BE2C (cell line): ENCODE measurements around the gene MPND.

ENCODE experiments used
- DNase-seq: peaks from one replicate; pipeline ENCODE4 v3.0.0-alpha.2; 2020
- H3K27me3 ChIP-seq: fragments of 250-450 bp; sonication (Bioruptor Pico); 2 replicates; pipeline ENCODE4 v1.5.1; 2020; ENCODE audit warnings: mild to moderate bottlenecking
- H3K36me3 ChIP-seq: fragments of 250-450 bp; sonication (Bioruptor Pico); 2 replicates; pipeline ENCODE4 v1.5.1; 2020; ENCODE audit warnings: mild to moderate bottlenecking
- H3K4me1 ChIP-seq: fragments of 250-450 bp; sonication (Bioruptor Pico); 2 replicates; pipeline ENCODE4 v1.5.1; 2020
- H3K4me3 ChIP-seq: 2 replicates; pipeline ENCODE4 v1.5.1; 2011; ENCODE audit warnings: low read depth, low read length
- H3K9me3 ChIP-seq: fragments of 250-450 bp; sonication (Bioruptor Pico); 2 replicates; pipeline ENCODE4 v1.5.1; 2020
- TF ChIP-seq, protein P1 (sequence below): IDR thresholded peaks from 2 replicates; pipeline ENCODE4 v1.5.1; 2012; ENCODE audit warnings: mild to moderate bottlenecking, low read depth, low read length

MPND gene

GRCh38 chr19:4386041-4386782 lies 42.9 kb downstream of the MPND start:
- TF ChIP-seq, protein P1, sequence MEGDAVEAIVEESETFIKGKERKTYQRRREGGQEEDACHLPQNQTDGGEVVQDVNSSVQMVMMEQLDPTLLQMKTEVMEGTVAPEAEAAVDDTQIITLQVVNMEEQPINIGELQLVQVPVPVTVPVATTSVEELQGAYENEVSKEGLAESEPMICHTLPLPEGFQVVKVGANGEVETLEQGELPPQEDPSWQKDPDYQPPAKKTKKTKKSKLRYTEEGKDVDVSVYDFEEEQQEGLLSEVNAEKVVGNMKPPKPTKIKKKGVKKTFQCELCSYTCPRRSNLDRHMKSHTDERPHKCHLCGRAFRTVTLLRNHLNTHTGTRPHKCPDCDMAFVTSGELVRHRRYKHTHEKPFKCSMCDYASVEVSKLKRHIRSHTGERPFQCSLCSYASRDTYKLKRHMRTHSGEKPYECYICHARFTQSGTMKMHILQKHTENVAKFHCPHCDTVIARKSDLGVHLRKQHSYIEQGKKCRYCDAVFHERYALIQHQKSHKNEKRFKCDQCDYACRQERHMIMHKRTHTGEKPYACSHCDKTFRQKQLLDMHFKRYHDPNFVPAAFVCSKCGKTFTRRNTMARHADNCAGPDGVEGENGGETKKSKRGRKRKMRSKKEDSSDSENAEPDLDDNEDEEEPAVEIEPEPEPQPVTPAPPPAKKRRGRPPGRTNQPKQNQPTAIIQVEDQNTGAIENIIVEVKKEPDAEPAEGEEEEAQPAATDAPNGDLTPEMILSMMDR = no peak
- Histone ChIP-seq H3K27me3 (no peaks in the 10 kb centered on the region), H3K9me3 (no peaks in the 10 kb centered on the region), H3K4me3 (no peak overlapping the region), H3K4me1 (peaks cover 5% of the 10 kb centered on the region), H3K36me3 (peaks cover 22% of the 10 kb centered on the region)
- no peak for DNase-seq

DNA sequence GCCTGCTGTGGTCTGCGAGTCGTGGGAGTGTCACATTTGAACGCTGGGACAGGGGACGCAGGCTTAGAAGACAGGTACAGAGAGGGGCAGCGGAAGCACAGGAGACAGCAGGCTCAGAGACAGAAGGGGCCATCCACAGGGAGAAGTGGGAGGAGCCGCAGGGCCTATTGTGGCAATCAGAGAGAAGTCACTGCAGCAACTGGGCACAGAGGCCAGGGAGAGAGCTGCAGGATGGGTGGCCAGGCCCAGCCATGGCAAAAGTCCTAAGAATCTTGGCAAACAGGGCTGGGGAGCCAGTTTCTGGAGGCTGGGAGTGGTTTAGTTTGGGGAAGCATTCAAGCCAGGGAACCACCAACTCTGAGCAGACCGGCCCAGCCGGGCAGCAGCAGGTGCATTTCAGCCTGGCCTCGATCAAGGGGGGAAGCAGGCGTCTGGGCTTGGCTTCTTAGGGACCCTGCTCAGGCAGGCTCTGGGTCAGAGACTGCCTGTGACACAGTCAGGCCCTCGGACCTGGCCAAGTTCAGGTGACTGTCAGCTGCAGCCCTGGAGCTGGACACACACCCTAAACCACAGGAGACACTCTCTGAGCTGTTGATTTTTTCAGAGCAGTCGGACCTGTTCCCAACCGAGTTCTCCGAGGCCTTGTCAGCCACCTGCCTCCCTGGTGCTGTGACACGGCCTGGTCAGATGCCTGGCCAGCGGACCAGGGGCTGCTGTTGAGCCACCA lies 45.1 kb downstream of the MPND start:
- Histone ChIP-seq H3K27me3 (no peaks in the 10 kb centered on the region), H3K36me3 (peaks cover 24% of the 10 kb centered on the region), H3K4me1 (peaks cover 11% of the 10 kb centered on the region), H3K9me3 (no peaks in the 10 kb centered on the region), H3K4me3 (no peak overlapping the region)
- no peak for DNase-seq
- TF ChIP-seq, protein P1 = no peak

DNA sequence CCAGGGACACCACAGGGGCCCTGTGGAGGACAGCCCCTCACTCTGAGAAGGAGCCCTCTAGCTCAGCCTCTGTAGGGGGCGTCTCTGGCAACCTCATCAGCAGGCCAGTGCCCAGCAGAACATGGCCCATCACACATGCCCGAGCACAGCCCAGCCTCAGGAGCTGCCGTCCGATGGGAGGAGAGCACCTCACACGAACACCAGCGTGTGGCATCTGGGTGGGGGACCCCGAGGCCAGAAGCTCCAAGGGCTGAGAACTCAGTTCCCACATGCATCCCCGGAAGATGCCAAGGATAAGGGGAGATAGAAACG lies 45.7 kb downstream of the MPND start:
- Histone ChIP-seq H3K27me3 (no peaks in the 10 kb centered on the region), H3K4me3 (no peak overlapping the region), H3K36me3 (peaks cover 18% of the 10 kb centered on the region), H3K9me3 (no peaks in the 10 kb centered on the region), H3K4me1 (peaks cover 11% of the 10 kb centered on the region)
- DNase-seq = no peak
- TF ChIP-seq, protein P1 = no peak

- TF ChIP-seq, protein P1 = no peak
- no peak overlapping the region for H3K4me3 ChIP-seq
- DNase-seq = no peak
- peaks cover 18% of the 10 kb centered on the region for H3K36me3 ChIP-seq
- no peaks in the 10 kb centered on the region for H3K27me3 ChIP-seq
- peaks cover 11% of the 10 kb centered on the region for H3K4me1 ChIP-seq
- H3K9me3 ChIP-seq = no peaks in the 10 kb centered on the region
These were observed 46.2 kb downstream of the MPND start for GRCh38 chr19:4389511-4390016.

GRCh38 chr19:4390017-4390566 lies 46.7 kb downstream of the MPND start:
- peaks cover 18% of the 10 kb centered on the region for H3K36me3 ChIP-seq
- H3K9me3 ChIP-seq = no peaks in the 10 kb centered on the region
- H3K4me3 ChIP-seq = no peak overlapping the region
- no peak for DNase-seq
- peaks cover 11% of the 10 kb centered on the region for H3K4me1 ChIP-seq
- TF ChIP-seq, protein P1 = no peak
- no peaks in the 10 kb centered on the region for H3K27me3 ChIP-seq
